ENCODE measurements around the gene MSRB1. TPM values are rescaled to one million over a fixed set of nuclear protein-coding genes. Genes with fewer than 3 reads are reported as not detected.

Gene MSRB1
- total RNA-seq, 1 donor from 2014 or later = 32.7 TPM

DNA sequence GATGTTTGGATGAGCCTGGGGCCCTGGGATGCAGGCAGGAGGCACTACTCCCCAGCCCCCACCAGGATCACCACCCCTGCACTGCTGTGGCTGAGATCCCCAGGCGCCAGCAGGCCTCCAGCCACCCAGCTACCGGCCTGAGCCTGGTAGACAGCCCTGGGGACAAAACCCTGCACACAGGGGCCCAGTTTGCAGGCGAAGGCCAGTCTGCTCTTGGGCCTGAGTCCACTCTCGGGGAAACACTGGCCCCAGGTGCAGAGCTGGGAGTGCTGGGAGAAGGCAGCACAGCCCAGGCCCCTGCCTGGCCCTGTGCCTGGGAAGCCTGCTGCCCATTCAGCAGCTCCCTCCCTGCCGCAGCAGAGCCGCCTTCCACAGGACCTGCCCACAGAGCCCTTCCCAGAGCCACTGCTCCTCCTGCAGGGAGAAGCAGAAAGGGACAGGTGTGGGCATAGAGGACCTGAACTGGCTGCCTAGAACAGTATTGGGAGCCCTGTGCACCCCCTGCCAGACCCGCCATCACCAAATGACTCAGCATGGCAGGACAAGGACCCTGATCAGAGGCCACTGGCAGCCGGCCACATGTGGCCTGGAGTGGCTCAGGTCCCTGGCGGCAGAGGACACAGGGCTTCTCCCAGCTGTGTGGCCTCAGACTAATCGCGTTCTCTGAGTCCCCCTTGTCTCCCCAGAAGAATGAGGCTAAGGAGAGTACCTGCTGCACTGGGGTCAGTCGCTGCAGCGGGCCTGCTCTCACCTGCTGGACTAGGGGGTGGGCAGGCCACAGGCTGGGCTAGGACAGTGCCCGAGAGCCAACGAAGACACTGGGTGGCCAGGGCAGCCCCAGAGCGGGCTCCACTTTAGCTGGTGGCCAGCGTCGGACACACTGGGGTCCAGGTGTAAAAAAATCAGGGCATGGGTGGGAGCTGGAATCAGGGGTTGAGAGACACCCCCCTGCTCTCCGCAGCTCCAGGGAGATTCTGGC lies 10.7 kb downstream of the MSRB1 start:
- Histone ChIP-seq H3K36me3 (no peaks in the 10 kb centered on the region), H3K9me3 (replicated peaks) (no peaks in the 10 kb centered on the region), H3K27me3 (ENCODE audit: low read depth) (no peaks in the 10 kb centered on the region), H3K27ac (replicated peaks) (no peak overlapping the region), H3K4me3 (no peak overlapping the region), H3K4me1 (peaks cover 13% of the 10 kb centered on the region)
- DNase-seq = no peak
- peak; percentile 28 for TF ChIP-seq CTCF (IDR thresholded peaks at IDR 0.05; ENCODE audit: borderline replicate concordance)
- intact Hi-C loops (cut with micrococcal nuclease) = no loop called here

DNA sequence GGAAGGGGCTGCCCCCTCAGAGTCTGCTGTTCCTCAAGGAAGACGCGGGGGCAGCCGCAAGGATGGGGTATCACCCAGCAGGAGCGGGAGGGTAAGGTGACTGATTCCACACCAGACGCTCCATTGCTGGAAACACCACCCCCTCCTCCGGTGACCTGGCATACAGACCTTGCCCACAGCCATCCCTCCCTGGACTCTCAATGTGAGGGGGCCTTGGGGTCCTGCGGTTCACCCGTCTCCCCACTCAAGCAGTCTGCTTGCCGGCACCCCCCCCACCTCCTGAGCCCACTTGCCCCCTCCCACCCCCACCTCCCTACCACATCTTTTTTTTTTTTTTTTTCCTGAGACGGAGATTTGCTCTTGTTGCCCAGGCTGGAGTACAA lies 12.7 kb downstream of the MSRB1 start:
- Histone ChIP-seq H3K9me3 (replicated peaks) (no peaks in the 10 kb centered on the region), H3K27ac (replicated peaks) (no peak overlapping the region), H3K4me3 (no peak overlapping the region), H3K36me3 (no peaks in the 10 kb centered on the region), H3K4me1 (peaks cover 13% of the 10 kb centered on the region), H3K27me3 (ENCODE audit: low read depth) (peaks cover 8% of the 10 kb centered on the region)
- no peak for TF ChIP-seq CTCF (IDR thresholded peaks at IDR 0.05; ENCODE audit: borderline replicate concordance)
- no peak for DNase-seq
- intact Hi-C loops (cut with micrococcal nuclease) = no loop called here

DNA sequence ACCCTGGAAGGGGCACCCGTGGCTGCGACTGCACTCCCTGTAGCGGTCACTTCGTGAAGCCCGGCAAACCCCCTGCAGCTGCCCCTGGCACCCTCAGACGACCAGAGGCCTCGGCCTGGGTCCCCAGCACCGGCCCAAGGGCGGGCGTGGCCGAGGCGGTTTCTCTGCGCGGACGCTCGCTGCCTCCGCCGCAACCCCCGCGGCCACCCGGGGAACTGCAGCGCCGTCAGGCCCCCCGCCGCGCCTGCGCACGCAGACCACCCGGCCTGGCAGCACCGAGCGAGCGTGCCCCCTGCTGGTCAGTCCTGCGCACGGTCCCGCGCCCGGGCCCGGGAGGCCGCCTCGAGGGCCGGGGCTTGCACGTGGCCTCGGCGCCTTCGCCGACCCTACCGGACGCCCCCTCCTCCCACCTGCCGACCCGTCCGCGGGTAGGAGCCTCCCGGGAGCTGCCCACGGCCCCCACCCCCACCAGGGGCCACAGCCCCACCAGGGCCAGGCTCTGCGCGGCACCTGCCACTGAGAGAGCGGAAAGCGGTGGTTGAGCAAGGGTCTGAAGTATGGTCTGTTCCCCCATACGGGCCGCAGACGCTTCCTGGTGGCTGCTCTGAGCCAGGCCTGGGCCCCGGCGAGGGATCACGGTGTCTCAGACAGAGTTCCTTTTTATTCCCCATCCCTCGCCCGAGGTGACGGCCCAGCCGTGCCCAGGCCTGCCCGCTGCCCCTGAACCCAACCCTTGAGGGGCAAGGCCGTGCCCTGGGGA lies 13.2 kb downstream of the MSRB1 start:
- Histone ChIP-seq H3K9me3 (replicated peaks) (no peaks in the 10 kb centered on the region), H3K27ac (replicated peaks) (peak overlapping the region; percentile 85), H3K27me3 (ENCODE audit: low read depth) (peaks cover 14% of the 10 kb centered on the region), H3K36me3 (no peaks in the 10 kb centered on the region), H3K4me1 (peaks cover 13% of the 10 kb centered on the region), H3K4me3 (peak overlapping the region; percentile 76)
- intact Hi-C loops (cut with micrococcal nuclease) = loop anchor here (10.0 kb wide), 1 partner anchor 65 kb away; no protein-coding TSS in a partner anchor
- peak; percentile 93 for DNase-seq
- peak; percentile 98 for TF ChIP-seq CTCF (IDR thresholded peaks at IDR 0.05; ENCODE audit: borderline replicate concordance)

DNA sequence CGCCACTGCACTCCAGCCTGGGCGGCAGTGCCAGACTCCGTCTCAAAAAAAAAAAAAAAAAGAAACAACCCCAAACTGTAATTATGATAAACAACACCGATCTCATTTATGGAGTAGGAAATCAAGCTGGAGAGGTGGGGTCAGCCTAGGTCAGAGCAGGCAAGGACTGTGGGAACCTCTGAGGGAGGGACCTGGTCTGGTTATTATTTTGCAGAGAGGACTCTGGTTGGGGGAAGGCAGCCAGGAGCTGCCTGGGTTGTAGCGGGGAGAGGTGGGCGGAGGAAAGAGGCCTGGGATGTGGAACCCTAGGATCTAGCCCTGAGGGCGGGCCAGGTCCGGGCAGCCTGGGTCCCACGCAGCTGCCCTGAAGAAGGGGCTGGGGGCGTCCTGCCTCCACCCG lies 13.9 kb downstream of the MSRB1 start:
- Histone ChIP-seq H3K4me1 (peaks cover 13% of the 10 kb centered on the region), H3K27ac (replicated peaks) (peak overlapping the region; percentile 85), H3K27me3 (ENCODE audit: low read depth) (peaks cover 20% of the 10 kb centered on the region), H3K9me3 (replicated peaks) (no peaks in the 10 kb centered on the region), H3K4me3 (peak overlapping the region; percentile 76), H3K36me3 (no peaks in the 10 kb centered on the region)
- intact Hi-C loops (cut with micrococcal nuclease) = loop anchor here (10.0 kb wide), 1 partner anchor 64 kb away; no protein-coding TSS in a partner anchor
- DNase-seq = no peak
- TF ChIP-seq CTCF (IDR thresholded peaks at IDR 0.05; ENCODE audit: borderline replicate concordance) = no peak

- Histone ChIP-seq H3K4me3 (no peak overlapping the region), H3K27me3 (ENCODE audit: low read depth) (peaks cover 49% of the 10 kb centered on the region), H3K27ac (replicated peaks) (no peak overlapping the region), H3K4me1 (peaks cover 19% of the 10 kb centered on the region), H3K36me3 (no peaks in the 10 kb centered on the region), H3K9me3 (replicated peaks) (no peaks in the 10 kb centered on the region)
- DNase-seq = no peak
- intact Hi-C loops (cut with micrococcal nuclease) = loop anchor here (10.0 kb wide), 1 partner anchor 61 kb away; no protein-coding TSS in a partner anchor
- no peak for TF ChIP-seq CTCF (IDR thresholded peaks at IDR 0.05; ENCODE audit: borderline replicate concordance)
Observed at GRCh38 chr16:1926271-1926670, 16.7 kb downstream of the MSRB1 start.

Data from left ventricle myocardium inferior (tissue), 1 donor.